Measurements from ENCODE around the gene USP15.

Gene USP15

GRCh38 chr12:62375603-62376002 lies 115.4 kb downstream of the USP15 start:
- no peaks in the 10 kb centered on the region for H3K9me2 ChIP-seq (replicated peaks; ENCODE audit: control insufficient read depth, low read length)
- H3F3A ChIP-seq (ENCODE audit: control insufficient read depth, insufficient read depth), result 0 out of 2 replicates have a peak, but pooled peaks cover 2% of the 10 kb centered on the region

GRCh38 chr12:62379026-62379722 lies 119.0 kb downstream of the USP15 start:
- H3K4me3 ChIP-seq (ENCODE audit: low read length), result no peak overlapping the region
- H3K36me3 ChIP-seq (ENCODE audit: control insufficient read depth, low read length), result peaks cover 22% of the 10 kb centered on the region
- no peaks in the 10 kb centered on the region for H3K9me2 ChIP-seq (replicated peaks; ENCODE audit: control insufficient read depth, low read length)
- no peak overlapping the region for H3K27ac ChIP-seq (ENCODE audit: low read depth, low read length)
- no peaks in the 10 kb centered on the region for H4K20me1 ChIP-seq (ENCODE audit: control insufficient read depth, insufficient read depth, low read depth, low read length)
- H3K79me2 ChIP-seq (ENCODE audit: control insufficient read depth, low read length), result no peaks in the 10 kb centered on the region
- TF ChIP-seq EZH2phosphoT487 (IDR thresholded peaks at IDR 0.05; ENCODE audit: borderline replicate concordance, low read length) (no peak), CTCF (IDR thresholded peaks at IDR 0.05; ENCODE audit: low read depth, low read length, poor library complexity, severe bottlenecking) (no peak)
- H3K9me3 ChIP-seq (ENCODE audit: control insufficient read depth, insufficient read depth, low read length), result no peaks in the 10 kb centered on the region
- H3K4me1 ChIP-seq (ENCODE audit: control insufficient read depth, low read length), result no peaks in the 10 kb centered on the region
- no peaks in the 10 kb centered on the region for H3K27me3 ChIP-seq (ENCODE audit: control insufficient read depth, low read length)
- no peaks in the 10 kb centered on the region for H3F3A ChIP-seq (ENCODE audit: control insufficient read depth, insufficient read depth)
- H3K4me2 ChIP-seq (ENCODE audit: low read length), result no peak overlapping the region

More at GRCh38 chr12:62375603-62376002, 115.4 kb downstream of the USP15 start:
- Histone ChIP-seq H3K4me1 (ENCODE audit: control insufficient read depth, low read length) (no peaks in the 10 kb centered on the region), H3K27ac (ENCODE audit: low read depth, low read length) (no peak overlapping the region), H3K79me2 (ENCODE audit: control insufficient read depth, low read length) (no peaks in the 10 kb centered on the region), H3K4me2 (ENCODE audit: low read length) (no peak overlapping the region), H3K36me3 (ENCODE audit: control insufficient read depth, low read length) (peaks cover 10% of the 10 kb centered on the region), H3K9me3 (ENCODE audit: control insufficient read depth, insufficient read depth, low read length) (no peaks in the 10 kb centered on the region), H3K27me3 (ENCODE audit: control insufficient read depth, low read length) (no peaks in the 10 kb centered on the region), H3K4me3 (ENCODE audit: low read length) (no peak overlapping the region), H4K20me1 (ENCODE audit: control insufficient read depth, insufficient read depth, low read depth, low read length) (no peaks in the 10 kb centered on the region)
- TF ChIP-seq CTCF (IDR thresholded peaks at IDR 0.05; ENCODE audit: low read depth, low read length, poor library complexity, severe bottlenecking), result no peak
- TF ChIP-seq EZH2phosphoT487 (IDR thresholded peaks at IDR 0.05; ENCODE audit: borderline replicate concordance, low read length), result no peak

DNA sequence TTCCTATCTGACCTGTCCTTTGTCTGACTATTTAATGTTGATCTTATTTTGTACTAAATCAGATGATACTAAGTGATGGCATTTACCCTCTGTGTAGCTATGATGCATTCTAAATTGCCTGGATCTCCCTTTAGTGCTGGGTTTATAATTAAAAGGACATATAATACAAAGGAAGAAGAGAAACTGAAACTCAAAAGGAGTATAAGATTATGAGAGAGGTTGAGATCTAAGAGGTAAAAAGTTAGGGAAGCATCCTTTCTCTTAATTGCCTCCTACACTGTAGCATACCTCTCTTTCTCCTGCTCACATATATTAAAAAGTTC lies 119.5 kb downstream of the USP15 start:
- H3K4me2 ChIP-seq (ENCODE audit: low read length), result no peak overlapping the region
- peaks cover 22% of the 10 kb centered on the region for H3K36me3 ChIP-seq (ENCODE audit: control insufficient read depth, low read length)
- H3K4me1 ChIP-seq (ENCODE audit: control insufficient read depth, low read length), result no peaks in the 10 kb centered on the region
- H3K4me3 ChIP-seq (ENCODE audit: low read length), result no peak overlapping the region
- H3K79me2 ChIP-seq (ENCODE audit: control insufficient read depth, low read length), result no peaks in the 10 kb centered on the region
- TF ChIP-seq EZH2phosphoT487 (IDR thresholded peaks at IDR 0.05; ENCODE audit: borderline replicate concordance, low read length) (no peak), CTCF (IDR thresholded peaks at IDR 0.05; ENCODE audit: low read depth, low read length, poor library complexity, severe bottlenecking) (no peak)
- H3K9me2 ChIP-seq (replicated peaks; ENCODE audit: control insufficient read depth, low read length), result no peaks in the 10 kb centered on the region
- H3K9me3 ChIP-seq (ENCODE audit: control insufficient read depth, insufficient read depth, low read length), result no peaks in the 10 kb centered on the region
- no peaks in the 10 kb centered on the region for H3F3A ChIP-seq (ENCODE audit: control insufficient read depth, insufficient read depth)
- no peaks in the 10 kb centered on the region for H4K20me1 ChIP-seq (ENCODE audit: control insufficient read depth, insufficient read depth, low read depth, low read length)
- no peaks in the 10 kb centered on the region for H3K27me3 ChIP-seq (ENCODE audit: control insufficient read depth, low read length)
- no peak overlapping the region for H3K27ac ChIP-seq (ENCODE audit: low read depth, low read length)
